Bronchial epithelial cell (primary cell): Measurements from ENCODE around the gene MESD. TPM values are rescaled to one million over a fixed set of nuclear protein-coding genes. Genes with fewer than 3 reads are reported as not detected.
A peak's percentile ranks its signal among the peaks of the same experiment; 100 is the strongest.

Source experiments
- DNase-seq: peaks from one replicate; pipeline ENCODE4 v3.0.0-alpha.2; 2010; ENCODE audit warnings: low read depth
- FAIRE-seq: peaks from 2 replicates; lab custom pipeline; 2011; peaks lifted over from hg19 to GRCh38; lab: Jason Lieb, UNC
- H3K27me3 ChIP-seq: 2 replicates; pipeline ENCODE4 v1.5.1; 2011; ENCODE audit warnings: low read length; ENCODE audit not compliant: control insufficient read depth, insufficient read depth
- H3K36me3 ChIP-seq: 2 replicates; pipeline ENCODE4 v1.5.1; 2011; ENCODE audit warnings: low read length; ENCODE audit not compliant: control insufficient read depth, insufficient read depth
- H3K4me3 ChIP-seq: 2 replicates; pipeline ENCODE4 v1.5.1; 2011; ENCODE audit warnings: mild to moderate bottlenecking, low read depth, low read length, control low read depth
- total RNA-seq: library from RNA; depleted of rRNA; stranded (reverse); fragments of >200 nt; gene quantifications from 2 replicates; pipeline ENCODE4 v1.2.1, GENCODE V29; 2014
- TF ChIP-seq, protein P1 (sequence below): IDR thresholded peaks from 2 replicates; pipeline ENCODE4 v1.5.1; 2011; ENCODE audit warnings: mild to moderate bottlenecking, moderate library complexity, low read length, control low read depth, inconsistent platforms; ENCODE audit not compliant: insufficient read depth, severe bottlenecking

The MESD gene
- total RNA-seq, 1 donor from 2014 or later, result 24.7 TPM

DNA sequence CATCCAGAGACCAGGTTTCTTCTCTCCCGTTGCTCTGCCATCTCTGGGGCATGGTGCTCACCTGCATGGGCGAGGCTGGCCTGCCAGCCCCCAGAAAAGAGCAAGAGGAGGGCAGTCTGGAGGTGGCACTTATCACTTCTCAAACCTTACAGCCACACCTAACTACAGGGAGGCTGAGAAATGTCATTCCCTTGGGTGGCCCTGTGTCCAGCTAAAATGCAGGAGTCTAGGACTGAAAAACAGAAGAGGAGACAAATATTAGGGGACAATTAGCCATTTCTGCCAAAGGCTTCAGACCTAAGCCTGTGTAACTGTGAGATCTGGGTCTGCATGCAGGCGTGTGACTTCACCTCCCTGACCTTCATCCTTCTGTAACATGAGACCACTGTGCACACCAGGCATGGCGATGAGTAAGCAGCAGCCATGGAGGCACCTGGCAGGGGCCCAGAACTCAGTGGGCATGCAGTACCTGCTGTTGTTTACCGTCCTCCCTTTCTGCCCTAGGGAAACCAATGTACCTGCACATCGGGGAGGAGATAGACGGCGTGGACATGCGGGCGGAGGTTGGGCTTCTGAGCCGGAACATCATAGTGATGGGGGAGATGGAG lies 83.4 kb downstream of the MESD start:
- DNase-seq (peak; percentile 79), FAIRE-seq (no peak)
- TF ChIP-seq, protein P1, sequence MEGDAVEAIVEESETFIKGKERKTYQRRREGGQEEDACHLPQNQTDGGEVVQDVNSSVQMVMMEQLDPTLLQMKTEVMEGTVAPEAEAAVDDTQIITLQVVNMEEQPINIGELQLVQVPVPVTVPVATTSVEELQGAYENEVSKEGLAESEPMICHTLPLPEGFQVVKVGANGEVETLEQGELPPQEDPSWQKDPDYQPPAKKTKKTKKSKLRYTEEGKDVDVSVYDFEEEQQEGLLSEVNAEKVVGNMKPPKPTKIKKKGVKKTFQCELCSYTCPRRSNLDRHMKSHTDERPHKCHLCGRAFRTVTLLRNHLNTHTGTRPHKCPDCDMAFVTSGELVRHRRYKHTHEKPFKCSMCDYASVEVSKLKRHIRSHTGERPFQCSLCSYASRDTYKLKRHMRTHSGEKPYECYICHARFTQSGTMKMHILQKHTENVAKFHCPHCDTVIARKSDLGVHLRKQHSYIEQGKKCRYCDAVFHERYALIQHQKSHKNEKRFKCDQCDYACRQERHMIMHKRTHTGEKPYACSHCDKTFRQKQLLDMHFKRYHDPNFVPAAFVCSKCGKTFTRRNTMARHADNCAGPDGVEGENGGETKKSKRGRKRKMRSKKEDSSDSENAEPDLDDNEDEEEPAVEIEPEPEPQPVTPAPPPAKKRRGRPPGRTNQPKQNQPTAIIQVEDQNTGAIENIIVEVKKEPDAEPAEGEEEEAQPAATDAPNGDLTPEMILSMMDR, result no peak
- Histone ChIP-seq H3K4me3 (no peak overlapping the region), H3K36me3 (no peaks in the 10 kb centered on the region), H3K27me3 (no peaks in the 10 kb centered on the region)

DNA sequence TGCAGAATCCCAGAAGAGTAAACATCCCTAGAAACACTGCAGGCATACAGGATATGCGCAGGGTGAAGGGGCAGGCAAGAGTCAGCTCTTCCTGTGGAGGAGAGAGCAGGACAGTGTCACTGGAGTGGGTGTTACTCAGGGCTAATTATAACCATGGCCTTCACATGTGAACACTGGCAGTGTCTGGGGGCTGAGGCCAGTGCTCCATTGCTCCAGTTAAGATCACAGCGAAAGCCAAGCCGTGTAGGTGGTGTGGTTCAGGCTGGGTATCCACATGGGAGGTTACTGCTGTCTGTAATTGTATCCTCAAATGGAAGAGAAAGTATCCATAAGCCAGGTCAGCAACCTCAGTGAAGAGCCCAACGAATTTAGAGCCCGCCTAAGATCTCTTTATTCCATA lies 84.6 kb downstream of the MESD start:
- TF ChIP-seq, protein P1, result no peak
- Histone ChIP-seq H3K4me3 (no peak overlapping the region), H3K36me3 (no peaks in the 10 kb centered on the region), H3K27me3 (no peaks in the 10 kb centered on the region)
- no peak for FAIRE-seq
- DNase-seq, result no peak

DNA sequence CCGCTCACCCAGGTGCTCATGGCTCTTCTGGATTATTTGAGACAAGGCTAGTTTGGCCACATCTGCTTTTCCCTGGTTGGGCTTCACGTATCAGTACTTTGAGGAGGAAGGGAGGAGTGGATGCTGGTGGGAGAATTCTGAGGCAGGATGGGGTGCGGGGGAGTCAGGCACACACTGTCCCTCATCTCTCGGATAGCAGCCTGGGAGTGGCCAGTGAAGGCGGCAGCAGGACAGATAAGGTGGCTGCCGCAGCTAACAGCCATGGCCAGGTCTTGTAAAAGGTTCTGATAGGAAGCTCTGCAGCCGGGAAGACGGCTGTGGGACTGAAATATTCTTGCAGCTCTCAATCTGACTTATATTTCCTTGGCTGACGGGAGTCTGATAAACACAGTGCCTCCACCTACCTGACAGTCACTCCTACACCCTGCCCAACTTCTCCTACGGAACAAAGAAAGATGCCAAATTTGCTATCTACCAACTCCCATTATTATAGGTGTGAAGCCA lies 87.3 kb downstream of the MESD start:
- FAIRE-seq, result no peak
- H3K36me3 ChIP-seq, result no peaks in the 10 kb centered on the region
- no peaks in the 10 kb centered on the region for H3K27me3 ChIP-seq
- no peak for DNase-seq
- H3K4me3 ChIP-seq, result no peak overlapping the region
- TF ChIP-seq, protein P1, result no peak

DNA sequence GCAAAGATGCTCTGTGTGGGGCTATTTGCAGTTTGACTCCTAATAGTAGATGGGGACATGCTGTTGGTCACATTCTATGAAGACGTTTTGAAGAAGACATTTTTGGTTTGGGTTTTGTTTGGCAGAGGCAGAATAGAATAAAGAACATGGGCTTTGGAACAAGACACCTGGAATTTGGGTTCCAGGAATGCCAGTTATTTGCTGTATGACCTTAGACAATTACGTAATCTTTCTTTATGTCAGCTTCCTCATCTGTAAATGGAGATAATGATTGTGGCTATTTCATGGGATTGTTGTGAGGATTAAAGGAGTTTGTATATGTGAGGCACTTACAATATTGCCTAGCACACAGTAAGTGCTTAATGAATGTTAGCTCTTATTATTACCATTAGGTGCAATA lies 91.6 kb downstream of the MESD start:
- no peaks in the 10 kb centered on the region for H3K27me3 ChIP-seq
- no peaks in the 10 kb centered on the region for H3K36me3 ChIP-seq
- H3K4me3 ChIP-seq, result no peak overlapping the region
- DNase-seq (peak; percentile 16), FAIRE-seq (no peak)
- TF ChIP-seq, protein P1, result no peak

Other genes with a start within 250 kb of the MESD start
- 2.9 and 5.3 TPM in 2 replicates for gene CEMIP, start 210.4 kb downstream of the MESD start, total RNA-seq
- 7.3 and 7.4 TPM in 2 replicates for gene TLNRD1, start 11.1 kb upstream of the MESD start, total RNA-seq
- 0.26 TPM in 1 of 2 replicates, not detected in the other for gene CFAP161, start 144.5 kb upstream of the MESD start, total RNA-seq
- gene IL16, start 207.1 kb upstream of the MESD start, total RNA-seq, result under 0.01 and 0.79 TPM in 2 replicates